RWPE1 (cell line): ENCODE data around the gene IGF1R.

Experiments used
- CTCF ChIA-PET: fragments of 350-600 bp; sonication (Branson Sonifier 250); formaldehyde crosslinking; extraction: SDS; loops from one replicate; lab custom pipeline; 2021; lab: Yijun Ruan, JAX
- POLR2A ChIA-PET: fragments of 400-600 bp; formaldehyde crosslinking; extraction: SDS; loops from one replicate; lab custom pipeline; 2020; ENCODE audit warnings: antibody characterized with exemption; ENCODE audit not compliant: low non-redundant PET; lab: Yijun Ruan, JAX
- DNase-seq: peaks from one replicate; pipeline ENCODE4 v3.0.0; 2012; ENCODE audit warnings: low spot score
- H3K27ac ChIP-seq: fragments of 450-650 bp; 2 replicates; pipeline ENCODE4 v1.5.1; 2017
- CTCF ChIP-seq: fragments of 450-650 bp; conservative IDR thresholded peaks from 2 replicates; pipeline ENCODE4 v1.5.1; 2017; ENCODE audit warnings: low read depth, mild to moderate bottlenecking

The IGF1R gene

GRCh38 chr15:98774756-98775497 lies 126.6 kb downstream of the IGF1R start:
- H3K27ac ChIP-seq, result peak overlapping the region; percentile 93
- DNase-seq, result peak; percentile 94
- ChIA-PET POLR2A (no interaction called here), CTCF (interaction anchor here (0.6 to 1.2 kb wide), 4 partner anchors 113 to 319 kb away, joined by 3 to 4 read pairs (median 4); no protein-coding TSS in a partner anchor)
- TF ChIP-seq CTCF, result no peak

- peak overlapping the region; percentile 93 for H3K27ac ChIP-seq
- TF ChIP-seq CTCF, result no peak
- POLR2A ChIA-PET, result no interaction called here
- DNase-seq, result no peak
- CTCF ChIA-PET, result interaction anchor here (0.6 to 1.2 kb wide), 3 partner anchors 114 to 235 kb away, joined by 3 to 4 read pairs (median 4); no protein-coding TSS in a partner anchor
Observed at GRCh38 chr15:98775498-98776230, 127.3 kb downstream of the IGF1R start.

GRCh38 chr15:98776607-98777281 lies 128.4 kb downstream of the IGF1R start:
- no peak for TF ChIP-seq CTCF
- no peak for DNase-seq
- CTCF ChIA-PET, result interaction anchor here (0.7 kb wide), 1 partner anchor 128 kb away, joined by 3 read pairs; no protein-coding TSS in a partner anchor
- POLR2A ChIA-PET, result no interaction called here
- peak overlapping the region; percentile 93 for H3K27ac ChIP-seq

- no peak for TF ChIP-seq CTCF
- H3K27ac ChIP-seq, result peak overlapping the region; percentile 93
- POLR2A ChIA-PET, result no interaction called here
- no peak for DNase-seq
- CTCF ChIA-PET, result no interaction called here
Observed at GRCh38 chr15:98777426-98777825, 129.1 kb downstream of the IGF1R start.

GRCh38 chr15:98778263-98778959 lies 130.1 kb downstream of the IGF1R start:
- H3K27ac ChIP-seq, result peak overlapping the region; percentile 39

More at GRCh38 chr15:98778263-98778959, 130.1 kb downstream of the IGF1R start:
- CTCF ChIA-PET, result interaction anchor here (0.7 to 1.3 kb wide), 5 partner anchors 18 to 1346 kb away, joined by 3 to 9 read pairs (median 5); no protein-coding TSS in a partner anchor
- no peak for DNase-seq
- POLR2A ChIA-PET, result no interaction called here
- no peak for TF ChIP-seq CTCF
